Suprapubic skin (tissue), 4 donors: ENCODE results near the gene IFFO2. TPM values are rescaled to one million over a fixed set of nuclear protein-coding genes. Genes with fewer than 3 reads are reported as not detected.

ENCODE experiments used
- DNase-seq, 2 donors: peaks; one replicate each; pipeline ENCODE4 v3.0.0-alpha.2; 2019; ENCODE audit warnings: low spot score in 2 of 2
- H3K27ac ChIP-seq: fragments of 200-600 bp; sonication (generic); one replicate; pipeline ENCODE4 v1.5.1; 2019
- H3K27me3 ChIP-seq: fragments of 200-600 bp; sonication (generic); one replicate; pipeline ENCODE4 v1.5.1; 2019
- H3K36me3 ChIP-seq: fragments of 200-600 bp; sonication (generic); one replicate; pipeline ENCODE4 v1.5.1; 2019
- H3K4me1 ChIP-seq: fragments of 200-600 bp; sonication (generic); one replicate; pipeline ENCODE4 v1.5.1; 2019
- H3K4me3 ChIP-seq: fragments of 200-600 bp; sonication (generic); one replicate; pipeline ENCODE4 v1.5.1; 2019; ENCODE audit warnings: mild to moderate bottlenecking
- H3K9me3 ChIP-seq: fragments of 200-600 bp; sonication (generic); one replicate; pipeline ENCODE4 v1.5.1; 2019
- CTCF ChIP-seq, 2 donors: fragments of 200-600 bp in 1 of 2; fragments of 450-650 bp in 1 of 2; sonication (generic) in 1 of 2; IDR thresholded peaks; one replicate each; pipeline ENCODE4 v1.5.1; 2016 to 2019; ENCODE audit warnings: antibody characterized with exemption in 2 of 2, mild to moderate bottlenecking in 1 of 2, moderate library complexity in 1 of 2
- EP300 ChIP-seq: sonication (generic); formaldehyde crosslinking; IDR thresholded peaks from one replicate; pipeline ENCODE4 v1.6.1; 2017; ENCODE audit warnings: antibody characterized with exemption
- POLR2A ChIP-seq, 2 donors: fragments of 450-650 bp; IDR thresholded peaks; one replicate each; pipeline ENCODE4 v1.6.1; 2017; ENCODE audit warnings: antibody characterized with exemption in 2 of 2, mild to moderate bottlenecking in 2 of 2, moderate library complexity in 2 of 2
- POLR2AphosphoS5 ChIP-seq, 3 donors: sonication (generic); formaldehyde crosslinking; IDR thresholded peaks; one replicate each; pipeline ENCODE4 v1.6.1; 2017; ENCODE audit warnings: antibody characterized with exemption in 3 of 3
- WGBS: methylation state at CpG from one replicate; pipeline ENCODE4 v1.1.5; 2018; 5-methylcytosine and 5-hydroxymethylcytosine counted together
- total RNA-seq, 4 donors: library from RNA; depleted of rRNA; stranded (reverse); fragments of >200 nt; gene quantifications; one replicate each; pipeline ENCODE4 v1.1.0, GENCODE V29; 2016

Gene IFFO2
- total RNA-seq, 4 donors from 2014 or later: 327 to 569 (median 449) TPM

GRCh38 chr1:18973446-18973955 is 17.0 kb upstream of the IFFO2 start:
- Histone ChIP-seq H3K27me3 (no peaks in the 10 kb centered on the region), H3K4me3 (no peak overlapping the region), H3K4me1 (peaks cover 9% of the 10 kb centered on the region), H3K36me3 (no peaks in the 10 kb centered on the region), H3K27ac (no peak overlapping the region), H3K9me3 (no peaks in the 10 kb centered on the region)
- TF ChIP-seq POLR2A (IDR thresholded peaks at IDR 0.05) (no peak), EP300 (no peak), POLR2AphosphoS5 (IDR thresholded peaks at IDR 0.05) (no peak), CTCF (IDR thresholded peaks at IDR 0.05) (no peak)
- peak in 1 of 2 donors; percentile 27 for DNase-seq
- WGBS: 86% methylated on average over 7 of the region's 7 CpGs

- no peak for TF ChIP-seq CTCF (IDR thresholded peaks at IDR 0.05)
- TF ChIP-seq EP300: no peak
- no peak for TF ChIP-seq POLR2A (IDR thresholded peaks at IDR 0.05)
- TF ChIP-seq POLR2AphosphoS5 (IDR thresholded peaks at IDR 0.05): no peak
- 69% methylated on average over 7 of the region's 7 CpGs for WGBS
- H3K4me1 ChIP-seq: peaks cover 9% of the 10 kb centered on the region
- no peak overlapping the region for H3K4me3 ChIP-seq
- H3K36me3 ChIP-seq: no peaks in the 10 kb centered on the region
- H3K27ac ChIP-seq: no peak overlapping the region
- peak in 1 of 2 donors; percentile 46 for DNase-seq
- H3K9me3 ChIP-seq: no peaks in the 10 kb centered on the region
- no peaks in the 10 kb centered on the region for H3K27me3 ChIP-seq
Observed at GRCh38 chr1:18972991-18973390, 16.5 kb upstream of the IFFO2 start.

- Histone ChIP-seq H3K4me1 (peaks cover 9% of the 10 kb centered on the region), H3K9me3 (no peaks in the 10 kb centered on the region), H3K27me3 (no peaks in the 10 kb centered on the region), H3K36me3 (no peaks in the 10 kb centered on the region), H3K27ac (no peak overlapping the region), H3K4me3 (no peak overlapping the region)
- TF ChIP-seq EP300 (no peak), CTCF (IDR thresholded peaks at IDR 0.05) (no peak)
- WGBS: 11% methylated on average over 2 of the region's 2 CpGs
- peak in 1 of 2 donors; percentile 31 for DNase-seq
Observed at GRCh38 chr1:18972531-18972930, 16.1 kb upstream of the IFFO2 start.

DNA sequence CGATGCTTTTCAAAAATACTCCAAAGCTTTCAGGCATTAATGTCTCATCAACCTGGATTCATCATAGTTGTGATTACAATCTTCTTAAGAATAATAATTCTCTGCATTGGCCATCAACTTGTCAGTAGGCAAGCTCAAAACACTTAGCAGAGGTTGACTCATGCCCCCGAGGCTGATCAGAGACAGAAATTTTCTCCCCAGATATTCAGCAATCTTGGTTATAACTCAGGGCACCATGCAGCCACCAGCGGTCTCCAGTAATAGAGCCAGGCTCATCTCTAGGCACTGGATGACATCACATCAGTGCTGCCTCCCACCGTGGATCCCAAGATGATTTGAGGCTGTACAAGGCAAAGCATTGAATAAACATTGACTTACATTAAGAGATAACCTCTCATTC is 14.3 kb upstream of the IFFO2 start:
- 32% methylated on average over 4 of the region's 4 CpGs for WGBS
- TF ChIP-seq EP300 (no peak), POLR2A (IDR thresholded peaks at IDR 0.05) (no peak), CTCF (IDR thresholded peaks at IDR 0.05) (no peak), POLR2AphosphoS5 (IDR thresholded peaks at IDR 0.05) (no peak)
- H3K27me3 ChIP-seq: no peaks in the 10 kb centered on the region
- H3K4me1 ChIP-seq: peaks cover 13% of the 10 kb centered on the region
- no peaks in the 10 kb centered on the region for H3K9me3 ChIP-seq
- DNase-seq: peak in 1 of 2 donors; percentile 25
- no peak overlapping the region for H3K4me3 ChIP-seq
- H3K36me3 ChIP-seq: no peaks in the 10 kb centered on the region
- no peak overlapping the region for H3K27ac ChIP-seq

- H3K9me3 ChIP-seq: no peaks in the 10 kb centered on the region
- TF ChIP-seq CTCF (IDR thresholded peaks at IDR 0.05): no peak
- TF ChIP-seq POLR2AphosphoS5 (IDR thresholded peaks at IDR 0.05): no peak
- DNase-seq: peak in 1 of 2 donors; percentile 40
- 74% methylated on average over 7 of the region's 7 CpGs for WGBS
- no peaks in the 10 kb centered on the region for H3K36me3 ChIP-seq
- no peak overlapping the region for H3K4me3 ChIP-seq
- peaks cover 17% of the 10 kb centered on the region for H3K4me1 ChIP-seq
- no peak overlapping the region for H3K27ac ChIP-seq
- H3K27me3 ChIP-seq: no peaks in the 10 kb centered on the region
Observed at GRCh38 chr1:18970358-18970757, 13.9 kb upstream of the IFFO2 start.
